SU-DHL-6 (cell line): ENCODE measurements around the gene PNLDC1.

ENCODE experiments used
- H2AFZ ChIP-seq: fragments of 200-600 bp; sonication (generic); 2 replicates; pipeline ENCODE4 v1.6.1; 2014; ENCODE audit warnings: low read depth, mild to moderate bottlenecking, moderate library complexity, mixed read lengths, antibody characterized with exemption, low read length; ENCODE audit not compliant: severe bottlenecking
- H3F3A ChIP-seq: fragments of 200-600 bp; shearing (Covaris generic); 2 replicates; pipeline ENCODE4 v1.6.0; 2016; ENCODE audit warnings: antibody characterized with exemption, mild to moderate bottlenecking; ENCODE audit not compliant: insufficient read depth
- H3K27ac ChIP-seq: fragments of 200-600 bp; sonication (generic); 2 replicates; pipeline ENCODE4 v1.5.1; 2016; ENCODE audit warnings: low read depth, mild to moderate bottlenecking, low read length, moderate library complexity, mixed read lengths
- H3K27me3 ChIP-seq: fragments of 200-600 bp; sonication (generic), shearing (Covaris generic); 2 replicates; pipeline ENCODE4 v1.6.0; 2014; ENCODE audit warnings: mild to moderate bottlenecking, low read length
- H3K36me3 ChIP-seq: fragments of 200-600 bp; sonication (generic); 2 replicates; pipeline ENCODE4 v1.6.1; 2014; ENCODE audit warnings: mild to moderate bottlenecking, low read length, mixed read lengths
- H3K4me2 ChIP-seq: fragments of 300-600, 200-600 bp; shearing (Covaris generic), sonication (generic); 2 replicates; pipeline ENCODE4 v1.6.0; 2014; ENCODE audit warnings: low read length, low read depth, mild to moderate bottlenecking; ENCODE audit not compliant: poor library complexity, severe bottlenecking
- H3K4me3 ChIP-seq: fragments of 200-600 bp; sonication (generic); 2 replicates; pipeline ENCODE4 v1.5.1; 2014; ENCODE audit warnings: antibody characterized with exemption, low read length, mild to moderate bottlenecking, mixed read lengths; ENCODE audit not compliant: insufficient read depth, poor library complexity, severe bottlenecking
- H3K79me2 ChIP-seq: fragments of 200-600 bp; sonication (generic); 2 replicates; pipeline ENCODE4 v1.6.1; 2014; ENCODE audit warnings: mild to moderate bottlenecking, low read length, moderate library complexity; ENCODE audit not compliant: insufficient read depth
- H3K9ac ChIP-seq: fragments of 200-600 bp; sonication (generic); 2 replicates; pipeline ENCODE4 v1.7.0; 2014; ENCODE audit warnings: mild to moderate bottlenecking, low read length
- H3K9me2 ChIP-seq: fragments of 200-600 bp; sonication (generic); replicated peaks from 2 replicates; pipeline ENCODE4 v1.6.1; 2014; ENCODE audit warnings: low read length; ENCODE audit not compliant: insufficient read depth
- H3K9me3 ChIP-seq: fragments of 200-600 bp; sonication (generic); 2 replicates; pipeline ENCODE4 v1.6.1; 2014; ENCODE audit warnings: low read length, mixed read lengths; ENCODE audit not compliant: insufficient read depth
- H4K20me1 ChIP-seq: fragments of 200-600 bp; sonication (generic); 2 replicates; pipeline ENCODE4 v1.6.1; 2014; ENCODE audit warnings: low read depth, mild to moderate bottlenecking, antibody characterized with exemption, low read length, moderate library complexity, mixed read lengths
- CTCF ChIP-seq: fragments of 200-600 bp; sonication (generic); IDR thresholded peaks from one replicate; pipeline ENCODE4 v1.5.1; 2017; ENCODE audit warnings: antibody characterized with exemption, mild to moderate bottlenecking, low read length, moderate library complexity; ENCODE audit not compliant: insufficient read depth, poor library complexity, severe bottlenecking
- EZH2phosphoT487 ChIP-seq: fragments of 200-600 bp; sonication (generic), shearing (Covaris generic); conservative IDR thresholded peaks from 2 replicates; pipeline ENCODE4 v1.6.1; 2018; ENCODE audit warnings: mild to moderate bottlenecking, antibody characterized with exemption, low read length, moderate library complexity, mixed read lengths

PNLDC1 gene

GRCh38 chr6:159804504-159804903 lies 4.4 kb downstream of the PNLDC1 start:
- Histone ChIP-seq H3K27me3 (no peaks in the 10 kb centered on the region), H2AFZ (no peak overlapping the region), H3K36me3 (no peaks in the 10 kb centered on the region), H3K9ac (no peak overlapping the region), H4K20me1 (no peaks in the 10 kb centered on the region), H3K4me2 (no peak overlapping the region), H3K9me2 (no peaks in the 10 kb centered on the region), H3K4me3 (no peak overlapping the region), H3F3A (no peaks in the 10 kb centered on the region), H3K27ac (no peak overlapping the region), H3K79me2 (no peaks in the 10 kb centered on the region), H3K9me3 (no peaks in the 10 kb centered on the region)
- TF ChIP-seq EZH2phosphoT487 (no peak), CTCF (no peak)

- Histone ChIP-seq H3K4me2 (no peak overlapping the region), H3K79me2 (no peaks in the 10 kb centered on the region)
Measured at GRCh38 chr6:159805440-159806020, 5.5 kb downstream of the PNLDC1 start.

DNA sequence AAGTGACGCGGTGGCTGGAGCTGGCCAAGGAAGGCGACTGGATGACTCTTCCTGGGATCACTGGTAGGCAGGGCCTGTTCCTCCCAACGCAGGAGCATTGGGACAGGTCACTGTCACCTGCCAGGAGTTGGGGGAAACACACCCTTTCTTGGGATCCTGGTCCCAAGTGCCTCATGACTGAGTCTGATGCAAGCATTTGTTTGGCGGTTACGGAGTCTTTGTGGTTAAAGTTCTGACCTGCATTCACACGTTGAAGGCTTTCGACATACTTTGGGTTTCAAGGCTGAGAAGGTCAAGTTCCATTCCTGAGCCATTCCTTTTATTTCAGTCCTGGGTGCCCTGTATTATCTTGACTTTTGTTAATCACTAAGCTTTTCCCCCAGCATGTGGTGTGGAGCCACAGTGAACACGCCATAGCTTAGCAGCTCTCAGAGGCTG lies 6.0 kb downstream of the PNLDC1 start:
- Histone ChIP-seq H3F3A (no peaks in the 10 kb centered on the region), H3K9ac (no peak overlapping the region), H3K27ac (no peak overlapping the region), H3K9me3 (no peaks in the 10 kb centered on the region), H3K27me3 (no peaks in the 10 kb centered on the region), H3K4me2 (no peak overlapping the region), H3K9me2 (no peaks in the 10 kb centered on the region), H2AFZ (no peak overlapping the region), H4K20me1 (no peaks in the 10 kb centered on the region), H3K4me3 (no peak overlapping the region), H3K36me3 (no peaks in the 10 kb centered on the region), H3K79me2 (no peaks in the 10 kb centered on the region)
- TF ChIP-seq EZH2phosphoT487, result no peak
- no peak for TF ChIP-seq CTCF

More at GRCh38 chr6:159805440-159806020, 5.5 kb downstream of the PNLDC1 start:
- Histone ChIP-seq H3K27ac (no peak overlapping the region), H3F3A (no peaks in the 10 kb centered on the region), H3K9ac (no peak overlapping the region), H3K9me2 (no peaks in the 10 kb centered on the region), H3K36me3 (no peaks in the 10 kb centered on the region), H3K4me3 (no peak overlapping the region), H2AFZ (no peak overlapping the region), H3K9me3 (no peaks in the 10 kb centered on the region), H4K20me1 (no peaks in the 10 kb centered on the region), H3K27me3 (no peaks in the 10 kb centered on the region)
- TF ChIP-seq EZH2phosphoT487 (no peak), CTCF (no peak)
